ENCODE measurements around the gene PTPRG. TPM values are rescaled to one million over a fixed set of nuclear protein-coding genes. Genes with fewer than 3 reads are reported as not detected.

The PTPRG gene
- total RNA-seq, 4 donors from 2014 or later = 11.0 to 18.5 (median 14.9) TPM

- 59% methylated on average over 3 of the region's 3 CpGs for WGBS
- DNase-seq (ENCODE audit: low spot score in 2 of 2) = no peak
- Histone ChIP-seq H3K4me3 (no peak overlapping the region), H3K4me1 (peaks cover 3% of the 10 kb centered on the region), H3K36me3 (no peaks in the 10 kb centered on the region), H3K27me3 (no peaks in the 10 kb centered on the region), H3K9me3 (no peaks in the 10 kb centered on the region), H3K27ac (no peak overlapping the region)
- TF ChIP-seq, protein P1, sequence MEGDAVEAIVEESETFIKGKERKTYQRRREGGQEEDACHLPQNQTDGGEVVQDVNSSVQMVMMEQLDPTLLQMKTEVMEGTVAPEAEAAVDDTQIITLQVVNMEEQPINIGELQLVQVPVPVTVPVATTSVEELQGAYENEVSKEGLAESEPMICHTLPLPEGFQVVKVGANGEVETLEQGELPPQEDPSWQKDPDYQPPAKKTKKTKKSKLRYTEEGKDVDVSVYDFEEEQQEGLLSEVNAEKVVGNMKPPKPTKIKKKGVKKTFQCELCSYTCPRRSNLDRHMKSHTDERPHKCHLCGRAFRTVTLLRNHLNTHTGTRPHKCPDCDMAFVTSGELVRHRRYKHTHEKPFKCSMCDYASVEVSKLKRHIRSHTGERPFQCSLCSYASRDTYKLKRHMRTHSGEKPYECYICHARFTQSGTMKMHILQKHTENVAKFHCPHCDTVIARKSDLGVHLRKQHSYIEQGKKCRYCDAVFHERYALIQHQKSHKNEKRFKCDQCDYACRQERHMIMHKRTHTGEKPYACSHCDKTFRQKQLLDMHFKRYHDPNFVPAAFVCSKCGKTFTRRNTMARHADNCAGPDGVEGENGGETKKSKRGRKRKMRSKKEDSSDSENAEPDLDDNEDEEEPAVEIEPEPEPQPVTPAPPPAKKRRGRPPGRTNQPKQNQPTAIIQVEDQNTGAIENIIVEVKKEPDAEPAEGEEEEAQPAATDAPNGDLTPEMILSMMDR (IDR thresholded peaks at IDR 0.05) = no peak
- TF ChIP-seq POLR2A (IDR thresholded peaks at IDR 0.05) (no peak), EP300 (IDR thresholded peaks at IDR 0.05) (no peak), POLR2AphosphoS5 (IDR thresholded peaks at IDR 0.05) (no peak)
Observed at GRCh38 chr3:62253971-62254370, 692.6 kb downstream of the PTPRG start.

GRCh38 chr3:62255758-62256157, 694.4 kb downstream of the PTPRG start:
- no peaks in the 10 kb centered on the region for H3K27me3 ChIP-seq
- H3K36me3 ChIP-seq = no peaks in the 10 kb centered on the region
- WGBS = 100% methylated on average over 2 of the region's 2 CpGs
- H3K9me3 ChIP-seq = no peaks in the 10 kb centered on the region
- H3K4me1 ChIP-seq = peaks cover 3% of the 10 kb centered on the region
- no peak overlapping the region for H3K4me3 ChIP-seq
- DNase-seq (ENCODE audit: low spot score in 2 of 2) = no peak
- TF ChIP-seq POLR2AphosphoS5 (IDR thresholded peaks at IDR 0.05) = no peak
- no peak for TF ChIP-seq POLR2A (IDR thresholded peaks at IDR 0.05)
- TF ChIP-seq, protein P1 (IDR thresholded peaks at IDR 0.05) = no peak
- no peak for TF ChIP-seq EP300 (IDR thresholded peaks at IDR 0.05)
- no peak overlapping the region for H3K27ac ChIP-seq

GRCh38 chr3:62259924-62260323, 698.6 kb downstream of the PTPRG start:
- H3K36me3 ChIP-seq = peaks cover 12% of the 10 kb centered on the region
- peaks cover 3% of the 10 kb centered on the region for H3K4me1 ChIP-seq
- no peak for DNase-seq (ENCODE audit: low spot score in 2 of 2)
- H3K4me3 ChIP-seq = no peak overlapping the region
- no peak for TF ChIP-seq POLR2A (IDR thresholded peaks at IDR 0.05)
- TF ChIP-seq, protein P1 (IDR thresholded peaks at IDR 0.05) = no peak
- TF ChIP-seq EP300 (IDR thresholded peaks at IDR 0.05) = no peak
- TF ChIP-seq POLR2AphosphoS5 (IDR thresholded peaks at IDR 0.05) = no peak
- no peaks in the 10 kb centered on the region for H3K27me3 ChIP-seq
- 73% methylated on average over 3 of the region's 3 CpGs for WGBS
- no peaks in the 10 kb centered on the region for H3K9me3 ChIP-seq
- no peak overlapping the region for H3K27ac ChIP-seq

GRCh38 chr3:62260655-62261054, 699.3 kb downstream of the PTPRG start:
- Histone ChIP-seq H3K27ac (no peak overlapping the region), H3K4me3 (no peak overlapping the region), H3K36me3 (peaks cover 12% of the 10 kb centered on the region), H3K27me3 (no peaks in the 10 kb centered on the region), H3K9me3 (no peaks in the 10 kb centered on the region), H3K4me1 (peaks cover 3% of the 10 kb centered on the region)
- WGBS = 35% methylated on average over 1 of the region's 1 CpG
- DNase-seq (ENCODE audit: low spot score in 2 of 2) = no peak
- TF ChIP-seq POLR2AphosphoS5 (IDR thresholded peaks at IDR 0.05) (no peak), EP300 (IDR thresholded peaks at IDR 0.05) (no peak), POLR2A (IDR thresholded peaks at IDR 0.05) (no peak)
- TF ChIP-seq, protein P1 (IDR thresholded peaks at IDR 0.05) = no peak

- Histone ChIP-seq H3K27ac (no peak overlapping the region), H3K36me3 (peaks cover 12% of the 10 kb centered on the region), H3K9me3 (no peaks in the 10 kb centered on the region), H3K27me3 (no peaks in the 10 kb centered on the region), H3K4me1 (peaks cover 3% of the 10 kb centered on the region), H3K4me3 (no peak overlapping the region)
- WGBS = 48% methylated on average over 3 of the region's 3 CpGs
- TF ChIP-seq EP300 (IDR thresholded peaks at IDR 0.05) (no peak), POLR2A (IDR thresholded peaks at IDR 0.05) (no peak), POLR2AphosphoS5 (IDR thresholded peaks at IDR 0.05) (no peak)
- TF ChIP-seq, protein P1 (IDR thresholded peaks at IDR 0.05) = no peak
- DNase-seq (ENCODE audit: low spot score in 2 of 2) = no peak
Observed at GRCh38 chr3:62261121-62261520, 699.8 kb downstream of the PTPRG start.

All from suprapubic skin (tissue), 4 donors.